Karpas-422 (cell line): ENCODE data around the gene PTCH1. TPM values are rescaled to one million over a fixed set of nuclear protein-coding genes. Genes with fewer than 3 reads are reported as not detected.

Source experiments
- DNase-seq: peaks from one replicate; pipeline ENCODE4 v3.0.0-alpha.2; 2015
- H2AFZ ChIP-seq: fragments of 200-600 bp; sonication (generic); 2 replicates; pipeline ENCODE4 v1.6.1; 2014; ENCODE audit warnings: antibody characterized with exemption, low read length, mixed read lengths
- H3K27ac ChIP-seq: fragments of 200-600 bp; sonication (generic); 2 replicates; pipeline ENCODE4 v1.5.1; 2014; ENCODE audit warnings: mild to moderate bottlenecking, low read length, moderate library complexity
- H3K27me3 ChIP-seq: fragments of 200-600 bp; sonication (generic); 2 replicates; pipeline ENCODE4 v1.6.1; 2014; ENCODE audit warnings: low read length, mixed read lengths
- H3K36me3 ChIP-seq: fragments of 200-600 bp; sonication (generic); 2 replicates; pipeline ENCODE4 v1.6.1; 2014; ENCODE audit warnings: low read length, mixed read lengths; ENCODE audit not compliant: insufficient read depth
- H3K4me1 ChIP-seq: fragments of 200-600 bp; sonication (generic); 2 replicates; pipeline ENCODE4 v1.6.1; 2014; ENCODE audit warnings: mild to moderate bottlenecking, low read length, mixed read lengths
- H3K4me2 ChIP-seq: fragments of 200-600 bp; sonication (generic); 2 replicates; pipeline ENCODE4 v1.6.1; 2014; ENCODE audit warnings: low read length, low read depth, mild to moderate bottlenecking; ENCODE audit not compliant: poor library complexity, severe bottlenecking
- H3K4me3 ChIP-seq: fragments of 200-600 bp; sonication (generic); 2 replicates; pipeline ENCODE4 v1.5.1; 2014; ENCODE audit warnings: mild to moderate bottlenecking, antibody characterized with exemption, low read length, mixed read lengths
- H3K79me2 ChIP-seq: fragments of 200-600 bp; sonication (generic); 2 replicates; pipeline ENCODE4 v1.6.1; 2014; ENCODE audit warnings: mild to moderate bottlenecking, low read length, mixed read lengths
- H3K9ac ChIP-seq: fragments of 200-600 bp; sonication (generic); 2 replicates; pipeline ENCODE4 v1.6.0; 2014; ENCODE audit warnings: low read length
- H3K9me2 ChIP-seq: fragments of 200-600 bp; sonication (generic), shearing (Covaris generic); replicated peaks from 2 replicates; pipeline ENCODE4 v1.6.0; 2014; ENCODE audit warnings: mild to moderate bottlenecking, low read length, moderate library complexity; ENCODE audit not compliant: insufficient read depth
- H3K9me3 ChIP-seq: fragments of 300-700, 200-600 bp; sonication (generic); 2 replicates; pipeline ENCODE4 v1.6.1; 2014; ENCODE audit warnings: low read length, mixed read lengths
- H4K20me1 ChIP-seq: fragments of 200-600 bp; sonication (generic); 2 replicates; pipeline ENCODE4 v1.6.1; 2014; ENCODE audit warnings: mild to moderate bottlenecking, antibody characterized with exemption, low read length, low read depth; ENCODE audit not compliant: insufficient read depth
- total RNA-seq: library from RNA; depleted of rRNA; stranded (reverse); fragments of >200 nt; shearing (Covaris generic); gene quantifications from 2 replicates; pipeline ENCODE4 v1.2.3, GENCODE V29; 2014; ENCODE audit warnings: low replicate concordance; rRNA removed

Gene PTCH1
- 11.7 and 12.4 TPM in 2 replicates for total RNA-seq

DNA sequence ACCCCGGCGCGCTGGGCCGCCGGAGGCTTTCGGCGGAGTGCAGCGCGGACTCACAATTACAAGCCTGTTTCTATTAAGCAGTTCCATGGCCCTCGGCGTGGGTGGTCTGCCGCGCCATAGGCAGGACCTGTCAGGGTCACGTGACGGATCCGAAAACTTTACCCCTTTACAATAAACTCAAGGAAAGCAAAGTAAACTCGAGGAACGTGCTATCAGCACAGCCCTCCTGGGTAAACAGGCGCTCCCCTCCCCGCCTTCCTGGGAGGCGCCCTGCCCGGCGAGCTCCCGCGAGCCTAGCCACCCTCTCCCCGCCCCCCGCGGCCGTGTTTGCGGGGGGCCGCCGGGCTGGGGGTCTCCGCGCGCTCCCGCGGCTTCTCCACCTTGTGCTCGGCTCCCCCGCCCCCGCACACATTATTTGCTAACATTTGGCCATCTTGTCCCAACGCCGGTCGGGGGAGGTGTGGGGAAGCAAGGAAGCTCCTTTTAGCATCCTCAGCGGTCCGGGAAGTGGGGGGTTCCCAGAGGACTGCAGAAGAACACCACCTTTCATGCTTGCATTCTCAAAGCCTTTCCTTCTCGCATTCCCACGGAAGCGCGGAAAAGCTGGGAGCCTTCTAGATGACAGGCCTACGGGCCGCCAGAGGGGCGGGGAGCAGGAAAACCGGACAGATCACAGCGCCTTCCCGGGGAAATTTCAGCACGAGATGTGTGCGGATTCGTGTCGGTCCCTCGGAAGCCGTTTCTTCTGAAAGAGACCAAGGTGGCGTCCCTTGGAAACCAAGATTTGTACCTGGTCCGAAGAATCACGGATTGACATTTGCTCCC, at the start of gene PTCH1:
Gene PTCH1 (minus strand): TSS at position 238 of the 825 bp plus-strand sequence.
- no peak within 1 kb of the TSS for H3K27ac ChIP-seq
- H3K4me1 ChIP-seq: peaks cover 6% of the 10 kb centered on the region
- no peaks in the 10 kb centered on the region for H3K27me3 ChIP-seq
- no peaks in the 10 kb centered on the region for H4K20me1 ChIP-seq
- no peaks in the 10 kb centered on the region for H3K79me2 ChIP-seq
- DNase-seq: no peak
- H3K9me3 ChIP-seq: no peaks in the 10 kb centered on the region
- no peak within 1 kb of the TSS for H3K4me3 ChIP-seq
- H3K9ac ChIP-seq: no peak within 1 kb of the TSS
- no peaks in the 10 kb centered on the region for H3K36me3 ChIP-seq
- H2AFZ ChIP-seq: no peak within 1 kb of the TSS
- H3K4me2 ChIP-seq: no peak within 1 kb of the TSS
- no peaks in the 10 kb centered on the region for H3K9me2 ChIP-seq

DNA sequence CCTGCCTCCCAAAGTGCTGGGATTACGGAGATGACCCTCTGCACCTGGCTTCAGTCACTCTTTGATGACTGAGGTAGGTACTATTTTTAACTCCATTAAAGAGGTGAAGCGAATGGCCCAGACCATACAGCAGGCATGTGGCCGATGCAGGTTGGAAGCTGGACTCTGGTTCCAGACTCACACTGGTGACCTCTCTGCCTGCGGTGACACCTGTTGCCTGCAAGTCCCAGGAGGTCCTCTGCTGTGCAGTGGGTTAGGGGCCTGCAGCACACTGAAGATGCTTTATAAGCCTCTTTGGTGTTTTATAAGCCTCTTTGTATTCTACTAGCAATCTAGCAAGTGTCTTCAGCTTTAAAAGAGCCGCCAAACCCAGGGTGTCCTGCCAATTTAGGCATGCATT, 49.2 kb upstream of the PTCH1 start:
- Histone ChIP-seq H3K27ac (no peak overlapping the region), H4K20me1 (no peaks in the 10 kb centered on the region), H3K4me3 (no peak overlapping the region), H3K36me3 (no peaks in the 10 kb centered on the region), H3K4me2 (no peak overlapping the region), H3K9me3 (no peaks in the 10 kb centered on the region), H3K79me2 (no peaks in the 10 kb centered on the region), H3K27me3 (no peaks in the 10 kb centered on the region), H3K9me2 (no peaks in the 10 kb centered on the region), H3K9ac (no peak overlapping the region), H3K4me1 (peaks cover 5% of the 10 kb centered on the region; the same call in 1 of the 2 replicates), H2AFZ (no peak overlapping the region)
- DNase-seq: no peak

DNA sequence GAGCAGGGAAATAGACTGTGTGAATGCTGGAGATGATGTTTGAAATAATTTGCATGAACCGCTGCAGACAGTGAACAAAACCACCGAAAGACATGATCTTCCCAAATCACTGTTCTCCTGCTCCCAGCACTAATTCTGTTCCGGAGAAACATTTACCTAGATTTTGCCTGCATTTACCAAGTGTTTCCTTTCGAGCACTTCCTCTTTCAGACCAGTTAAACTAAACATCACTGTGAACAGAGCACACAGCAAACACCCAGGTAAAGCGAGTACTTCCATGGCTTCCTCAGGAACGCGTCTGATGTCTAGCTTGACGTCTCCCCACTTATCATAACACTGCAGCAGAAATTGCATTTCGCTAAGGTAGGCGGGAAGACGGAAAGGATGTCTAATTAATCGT, 45.1 kb upstream of the PTCH1 start:
- no peaks in the 10 kb centered on the region for H3K9me3 ChIP-seq
- H4K20me1 ChIP-seq: no peaks in the 10 kb centered on the region
- no peaks in the 10 kb centered on the region for H3K36me3 ChIP-seq
- H3K27me3 ChIP-seq: no peaks in the 10 kb centered on the region
- H3K4me3 ChIP-seq: no peak overlapping the region
- no peaks in the 10 kb centered on the region for H3K9me2 ChIP-seq
- peaks cover 5% of the 10 kb centered on the region; the same call in 1 of the 2 replicates for H3K4me1 ChIP-seq
- DNase-seq: no peak
- no peak overlapping the region for H3K9ac ChIP-seq
- no peak overlapping the region for H3K4me2 ChIP-seq
- no peaks in the 10 kb centered on the region for H3K79me2 ChIP-seq
- H2AFZ ChIP-seq: no peak overlapping the region
- no peak overlapping the region for H3K27ac ChIP-seq

DNA sequence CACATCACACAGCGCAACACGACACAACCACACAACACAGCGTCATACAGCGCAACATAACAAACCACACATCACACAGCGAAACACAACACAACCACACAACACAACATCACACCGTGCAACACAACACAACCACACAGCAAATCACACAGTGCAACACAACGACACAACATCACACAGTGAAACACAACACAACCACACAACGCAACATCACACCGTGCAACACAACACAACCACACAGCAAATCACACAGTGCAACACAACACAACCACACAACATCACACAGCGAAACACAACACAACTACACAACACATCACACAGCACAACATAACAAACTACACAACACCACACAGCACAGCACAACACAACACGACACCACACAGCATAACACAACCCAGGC, 40.4 kb upstream of the PTCH1 start:
- Histone ChIP-seq H3K4me3 (no peak overlapping the region), H3K27ac (no peak overlapping the region), H2AFZ (no peak overlapping the region), H3K36me3 (no peaks in the 10 kb centered on the region), H3K9ac (no peak overlapping the region), H3K79me2 (no peaks in the 10 kb centered on the region), H4K20me1 (no peaks in the 10 kb centered on the region), H3K9me3 (no peaks in the 10 kb centered on the region), H3K4me1 (peaks cover 5% of the 10 kb centered on the region; the same call in 1 of the 2 replicates), H3K27me3 (no peaks in the 10 kb centered on the region), H3K9me2 (no peaks in the 10 kb centered on the region), H3K4me2 (no peak overlapping the region)
- no peak for DNase-seq

DNA sequence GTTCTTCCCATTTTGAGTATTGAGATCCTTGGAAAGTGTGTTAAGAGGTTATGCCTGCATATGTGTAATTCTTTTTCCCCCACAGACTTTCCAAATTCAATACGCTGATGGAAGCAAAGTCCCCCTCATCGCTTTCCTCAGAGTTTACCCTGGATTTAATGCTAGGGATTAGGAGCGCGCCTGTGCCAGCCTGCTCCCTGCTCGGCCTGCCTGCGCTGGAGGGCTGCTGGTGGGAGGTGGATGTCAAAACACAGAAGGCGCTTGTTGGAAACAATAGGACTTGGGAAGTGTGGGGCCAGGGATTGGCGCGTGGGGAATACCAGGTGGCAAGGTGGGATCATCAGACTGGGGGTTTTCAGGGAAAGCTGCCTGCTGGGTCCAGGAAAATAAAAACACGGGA, 39.8 kb upstream of the PTCH1 start:
- Histone ChIP-seq H3K27me3 (no peaks in the 10 kb centered on the region), H3K4me2 (no peak overlapping the region), H3K9ac (no peak overlapping the region), H2AFZ (no peak overlapping the region), H3K79me2 (no peaks in the 10 kb centered on the region), H4K20me1 (no peaks in the 10 kb centered on the region), H3K4me1 (no peaks in the 10 kb centered on the region), H3K9me3 (no peaks in the 10 kb centered on the region), H3K4me3 (no peak overlapping the region), H3K27ac (no peak overlapping the region), H3K9me2 (no peaks in the 10 kb centered on the region), H3K36me3 (no peaks in the 10 kb centered on the region)
- DNase-seq: no peak

DNA sequence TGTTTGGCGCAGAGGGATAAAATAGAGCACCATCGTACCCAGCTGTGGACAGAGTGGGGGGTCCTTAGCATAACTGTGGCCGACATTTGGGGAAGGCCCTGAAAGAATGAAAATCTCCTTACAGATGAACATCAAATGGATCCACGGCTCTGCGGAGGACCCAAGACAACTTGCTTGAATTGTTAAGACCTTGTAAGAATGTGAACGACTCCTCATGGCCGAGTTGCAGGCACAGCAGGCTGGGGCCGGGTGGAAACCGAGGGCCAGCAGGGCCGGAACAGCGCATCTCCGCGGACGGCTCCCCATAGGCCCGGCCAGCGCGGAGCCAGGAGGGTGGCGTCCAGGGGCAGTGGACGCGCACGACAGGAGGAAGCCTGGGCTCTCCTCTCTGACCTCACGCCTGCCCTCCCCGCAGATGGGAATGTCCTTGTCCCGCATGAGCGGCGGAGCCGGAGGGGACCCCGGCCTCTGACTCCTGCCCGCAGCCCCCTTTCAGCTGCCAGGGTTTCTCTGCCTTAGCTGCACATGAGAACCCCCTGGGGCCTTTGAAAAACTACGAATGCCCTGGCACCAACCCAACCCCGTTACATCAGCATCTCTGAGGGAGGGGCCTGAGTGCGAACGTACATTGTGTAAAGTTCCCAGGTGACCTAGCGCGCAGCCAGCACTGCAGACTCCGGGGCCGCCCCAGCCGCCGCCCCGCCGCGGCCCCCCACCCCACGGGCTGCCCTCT, 36.2 kb upstream of the PTCH1 start:
- no peak for DNase-seq
- H3K27me3 ChIP-seq: no peaks in the 10 kb centered on the region
- H3K79me2 ChIP-seq: no peaks in the 10 kb centered on the region
- no peaks in the 10 kb centered on the region for H3K4me1 ChIP-seq
- H2AFZ ChIP-seq: no peak overlapping the region
- no peak overlapping the region for H3K9ac ChIP-seq
- H3K27ac ChIP-seq: no peak overlapping the region
- no peaks in the 10 kb centered on the region for H3K9me2 ChIP-seq
- no peak overlapping the region for H3K4me2 ChIP-seq
- no peaks in the 10 kb centered on the region for H4K20me1 ChIP-seq
- no peak overlapping the region for H3K4me3 ChIP-seq
- H3K9me3 ChIP-seq: no peaks in the 10 kb centered on the region
- H3K36me3 ChIP-seq: no peaks in the 10 kb centered on the region

DNA sequence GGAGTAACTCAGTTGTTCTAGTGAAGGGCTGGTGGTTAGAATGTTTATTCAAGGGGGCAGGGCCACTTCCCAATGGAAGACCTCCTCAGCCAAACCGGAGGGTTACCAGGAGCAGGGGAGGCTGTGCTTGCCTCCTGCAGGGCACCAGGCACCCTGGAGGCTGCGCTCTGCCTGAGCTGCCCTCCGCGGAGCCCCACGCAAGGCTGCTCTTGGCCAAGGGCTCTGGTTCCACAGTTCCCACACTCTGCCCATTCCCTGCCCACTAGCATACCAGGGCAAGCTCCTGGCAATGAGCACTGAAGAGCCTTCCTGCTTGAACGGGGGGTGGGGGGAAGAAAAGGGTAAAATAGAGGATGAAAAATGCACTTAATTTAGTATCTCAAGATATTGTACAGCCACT, 35.5 kb upstream of the PTCH1 start:
- no peak for DNase-seq
- no peaks in the 10 kb centered on the region for H3K79me2 ChIP-seq
- no peaks in the 10 kb centered on the region for H4K20me1 ChIP-seq
- H3K9ac ChIP-seq: no peak overlapping the region
- H3K36me3 ChIP-seq: no peaks in the 10 kb centered on the region
- H3K27ac ChIP-seq: no peak overlapping the region
- H3K9me3 ChIP-seq: no peaks in the 10 kb centered on the region
- H3K4me2 ChIP-seq: no peak overlapping the region
- no peaks in the 10 kb centered on the region for H3K4me1 ChIP-seq
- no peak overlapping the region for H3K4me3 ChIP-seq
- H3K27me3 ChIP-seq: no peaks in the 10 kb centered on the region
- no peaks in the 10 kb centered on the region for H3K9me2 ChIP-seq
- no peak overlapping the region for H2AFZ ChIP-seq

DNA sequence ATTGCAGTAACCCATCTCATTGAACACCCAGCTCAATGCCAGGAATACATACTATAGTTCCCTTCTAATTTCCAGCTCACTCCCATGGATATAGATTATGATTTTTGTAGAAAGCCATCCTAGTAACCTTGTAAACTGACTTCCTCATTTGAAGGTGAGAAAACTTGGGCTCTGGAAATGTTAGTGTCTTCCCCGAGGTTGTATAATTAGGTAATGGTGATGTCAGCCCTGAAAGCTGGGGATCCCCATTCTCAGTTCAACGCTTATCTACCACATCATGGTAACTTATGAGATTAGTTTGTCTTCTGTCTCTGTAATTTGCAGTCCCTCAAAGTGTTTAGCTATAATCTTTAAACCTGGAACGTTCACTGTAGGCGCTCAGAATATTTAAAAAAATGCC, 34.6 kb upstream of the PTCH1 start:
- no peak overlapping the region for H3K4me2 ChIP-seq

More for the DNA sequence above, 34.6 kb upstream of the PTCH1 start:
- Histone ChIP-seq H3K27me3 (no peaks in the 10 kb centered on the region), H3K9me2 (no peaks in the 10 kb centered on the region), H4K20me1 (no peaks in the 10 kb centered on the region), H3K4me1 (no peaks in the 10 kb centered on the region), H2AFZ (no peak overlapping the region), H3K79me2 (no peaks in the 10 kb centered on the region), H3K9me3 (no peaks in the 10 kb centered on the region), H3K27ac (no peak overlapping the region), H3K9ac (no peak overlapping the region), H3K4me3 (no peak overlapping the region), H3K36me3 (no peaks in the 10 kb centered on the region)
- DNase-seq: no peak
